OCI-LY7 (cell line): ENCODE results near the gene PARP6. TPM values are rescaled to one million over a fixed set of nuclear protein-coding genes. Genes with fewer than 3 reads are reported as not detected.

Source experiments
- Bru-seq: library from RNA; stranded (reverse); fragments of 400-500 nt; gene quantifications from one replicate; lab custom pipeline; 2021; lab: Mats Ljungman, UMichigan
- BruChase-seq, 2 experiments: library from RNA; stranded (reverse); fragments of 400-500 nt; gene quantifications; one replicate each; lab custom pipeline; 2021; lab: Mats Ljungman, UMichigan
- BruUV-seq: library from RNA; stranded (reverse); fragments of 400-500 nt; replicated peaks from 2 replicates; lab custom pipeline; 2021; lab: Mats Ljungman, UMichigan
- CTCF ChIA-PET: fragments of 300-600 bp; sonication (Branson Sonifier 250); formaldehyde crosslinking; loops from one replicate; lab custom pipeline; 2022; ENCODE audit warnings: antibody characterized with exemption; ENCODE audit not compliant: unreplicated experiment; lab: Charles Lee
- POLR2A ChIA-PET: fragments of 300-600 bp; sonication (Branson Sonifier 250); formaldehyde crosslinking; loops from one replicate; lab custom pipeline; 2022; ENCODE audit warnings: antibody characterized with exemption; lab: Charles Lee
- DNase-seq: peaks from one replicate; pipeline ENCODE4 v3.0.0-alpha.2; 2015; ENCODE audit warnings: low spot score
- H2AFZ ChIP-seq: fragments of 200-600 bp; sonication (generic), shearing (Covaris generic); 2 replicates; pipeline ENCODE4 v1.6.1; 2014; ENCODE audit warnings: mild to moderate bottlenecking, antibody characterized with exemption, low read length, moderate library complexity
- H3K27ac ChIP-seq: fragments of 200-600 bp; sonication (generic); 2 replicates; pipeline ENCODE4 v1.5.1; 2014; ENCODE audit warnings: mixed run types, low read depth, mild to moderate bottlenecking, moderate library complexity, low read length, inconsistent platforms; ENCODE audit not compliant: poor library complexity, severe bottlenecking
- H3K36me3 ChIP-seq: fragments of 200-600 bp; sonication (generic); 2 replicates; pipeline ENCODE4 v1.6.1; 2014; ENCODE audit warnings: mild to moderate bottlenecking, antibody characterized with exemption, low read length, moderate library complexity, mixed read lengths; ENCODE audit not compliant: insufficient read depth
- H3K4me1 ChIP-seq: fragments of 200-600 bp; sonication (generic); 2 replicates; pipeline ENCODE4 v1.5.1; 2014; ENCODE audit warnings: mild to moderate bottlenecking, low read length; ENCODE audit not compliant: insufficient read depth, poor library complexity, severe bottlenecking
- H3K4me2 ChIP-seq: fragments of 200-600 bp; sonication (generic); 2 replicates; pipeline ENCODE4 v1.6.1; 2014; ENCODE audit warnings: mild to moderate bottlenecking, low read length
- H3K4me3 ChIP-seq: fragments of 200-600 bp; sonication (generic); 2 replicates; pipeline ENCODE4 v1.5.1; 2014; ENCODE audit warnings: mild to moderate bottlenecking, low read depth, low read length; ENCODE audit not compliant: poor library complexity, severe bottlenecking
- H3K79me2 ChIP-seq: fragments of 200-600 bp; sonication (generic); 2 replicates; pipeline ENCODE4 v1.6.1; 2016; ENCODE audit warnings: low read depth, mild to moderate bottlenecking, low read length, moderate library complexity, mixed read lengths; ENCODE audit not compliant: insufficient read depth
- H3K9me2 ChIP-seq: fragments of 200-600 bp; sonication (generic); 2 replicates; pipeline ENCODE4 v1.6.1; 2016; ENCODE audit warnings: mild to moderate bottlenecking, low read length, mixed read lengths; ENCODE audit not compliant: insufficient read depth
- H3K9me3 ChIP-seq: fragments of 200-600 bp; sonication (generic); 2 replicates; pipeline ENCODE4 v1.6.1; 2014; ENCODE audit warnings: mild to moderate bottlenecking, mixed run types, low read length, mixed read lengths
- H4K20me1 ChIP-seq: fragments of 200-600 bp; sonication (generic); 2 replicates; pipeline ENCODE4 v1.6.1; 2014; ENCODE audit warnings: mild to moderate bottlenecking, antibody characterized with exemption, low read length, moderate library complexity, mixed read lengths; ENCODE audit not compliant: insufficient read depth
- EZH2phosphoT487 ChIP-seq: fragments of 200-600 bp; sonication (generic); IDR thresholded peaks from 2 replicates; pipeline ENCODE4 v1.6.1; 2018; ENCODE audit warnings: low read depth, borderline replicate concordance, mild to moderate bottlenecking, mixed run types, antibody characterized with exemption, low read length, moderate library complexity, mixed read lengths
- intact Hi-C: fragments of 100-400 bp; cut with micrococcal nuclease; formaldehyde crosslinking; loops from one replicate; pipeline ENCODE4 v1.10.0; 2022; ENCODE audit not compliant: unreplicated experiment
- long read RNA-seq: library from polyadenylated mRNA; stranded (forward); transcript quantifications from one replicate; pipeline ENCODE4 v2.0.0, GENCODE V29; 2022
- total RNA-seq, 2 experiments: library from RNA; depleted of rRNA in 1 of 2; stranded (reverse); fragments of >200 nt in 1 of 2; shearing (Covaris generic) in 1 of 2; gene quantifications; 2 replicates each; pipeline ENCODE4 v1.2.3, GENCODE V29; 2014 to 2022
- TF ChIP-seq, protein P1 (sequence below): fragments of 200-600 bp; sonication (generic); conservative IDR thresholded peaks from 2 replicates; pipeline ENCODE4 v1.5.1; 2014; ENCODE audit warnings: mild to moderate bottlenecking, antibody characterized with exemption, low read length, moderate library complexity, mixed read lengths

The PARP6 gene, protein sequence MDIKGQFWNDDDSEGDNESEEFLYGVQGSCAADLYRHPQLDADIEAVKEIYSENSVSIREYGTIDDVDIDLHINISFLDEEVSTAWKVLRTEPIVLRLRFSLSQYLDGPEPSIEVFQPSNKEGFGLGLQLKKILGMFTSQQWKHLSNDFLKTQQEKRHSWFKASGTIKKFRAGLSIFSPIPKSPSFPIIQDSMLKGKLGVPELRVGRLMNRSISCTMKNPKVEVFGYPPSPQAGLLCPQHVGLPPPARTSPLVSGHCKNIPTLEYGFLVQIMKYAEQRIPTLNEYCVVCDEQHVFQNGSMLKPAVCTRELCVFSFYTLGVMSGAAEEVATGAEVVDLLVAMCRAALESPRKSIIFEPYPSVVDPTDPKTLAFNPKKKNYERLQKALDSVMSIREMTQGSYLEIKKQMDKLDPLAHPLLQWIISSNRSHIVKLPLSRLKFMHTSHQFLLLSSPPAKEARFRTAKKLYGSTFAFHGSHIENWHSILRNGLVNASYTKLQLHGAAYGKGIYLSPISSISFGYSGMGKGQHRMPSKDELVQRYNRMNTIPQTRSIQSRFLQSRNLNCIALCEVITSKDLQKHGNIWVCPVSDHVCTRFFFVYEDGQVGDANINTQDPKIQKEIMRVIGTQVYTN
- 53.6 and 58.3 TPM in 2 replicates for total RNA-seq (2014; rRNA removed; shearing (Covaris generic))
- 73.3 and 85.4 TPM in 2 replicates for total RNA-seq (2022)
- percentile 77 among the genes with signal in this experiment for Bru-seq, nascent RNA
- percentile 77 among the genes with signal in this experiment for BruChase-seq, experiment 1, labeled RNA remaining after a 6-hour chase
- percentile 73 among the genes with signal in this experiment for BruChase-seq, experiment 2, labeled RNA remaining after a 2-hour chase
- long read RNA-seq, partial matches to known transcripts: 11 of 64 reads
- long read RNA-seq, other reads (novel, unspliced or antisense): 52 of 64 reads

DNA sequence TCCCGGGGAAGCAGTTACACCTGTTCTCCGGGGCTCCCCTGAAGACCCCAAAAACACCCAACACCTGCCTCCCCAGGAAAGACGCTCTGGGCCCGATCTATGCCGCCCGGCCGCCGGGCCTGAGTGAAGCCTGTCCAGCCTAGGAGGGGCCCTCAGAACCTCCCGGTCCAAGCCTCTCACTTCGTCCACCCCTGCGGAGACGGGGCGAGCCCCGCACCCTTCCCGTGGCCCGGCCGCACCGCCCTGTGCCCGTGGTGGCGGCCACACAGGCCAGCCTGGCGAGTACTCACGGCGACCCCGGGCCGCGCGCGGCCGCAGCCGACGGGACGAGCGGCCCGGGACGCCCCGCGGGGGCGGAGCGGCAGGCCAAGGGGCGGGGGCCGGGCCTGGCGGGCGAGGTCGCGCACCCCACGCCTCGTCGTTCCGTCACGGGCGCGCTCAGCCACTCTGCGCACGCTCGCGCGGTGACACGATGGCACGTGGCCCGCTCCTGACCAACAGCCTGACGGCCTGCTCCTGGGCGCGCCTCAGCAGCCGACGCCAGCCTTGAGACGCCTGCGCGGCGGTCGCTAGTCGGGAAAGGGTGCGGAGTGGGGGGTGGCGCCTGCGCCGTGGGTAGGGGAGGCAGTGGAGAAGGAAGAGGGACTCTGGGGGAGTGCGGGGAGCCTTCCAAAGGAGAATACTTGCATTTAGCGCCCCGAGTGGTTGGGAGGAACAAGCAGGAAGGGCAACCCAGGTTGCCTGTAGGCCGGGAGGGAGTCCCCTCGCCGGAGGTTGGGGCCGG, at the start of gene PARP6:
TSS of gene PARP6 (minus strand) at position 342 of the 784 bp plus-strand sequence. CDS start 5,077 bp downstream, outside the sequence.
- POLR2A ChIA-PET: interaction anchor here (1.1 to 1.9 kb wide), 3 partner anchors 28 to 45 kb away, joined by 6 to 8 read pairs (median 8); no protein-coding TSS in a partner anchor
- Histone ChIP-seq H2AFZ (peak within 1 kb of the TSS; percentile 96), H3K79me2 (peaks cover 22% of the 10 kb centered on the region), H3K4me2 (peak within 1 kb of the TSS; percentile 82), H4K20me1 (no peaks in the 10 kb centered on the region), H3K4me1 (peaks cover 25% of the 10 kb centered on the region), H3K9me2 (no peaks in the 10 kb centered on the region), H3K27ac (peak within 1 kb of the TSS; percentile 42), H3K36me3 (peaks cover 20% of the 10 kb centered on the region), H3K9me3 (no peaks in the 10 kb centered on the region), H3K4me3 (peak within 1 kb of the TSS; percentile 97)
- intact Hi-C loops: loop anchor here (1.0 to 5.0 kb wide), 6 partner anchors 41 to 510 kb away; partner anchors contain the start of genes ADPGK, ARIH1, GRAMD2A and MYO9A
- no peak for TF ChIP-seq EZH2phosphoT487
- TF ChIP-seq, protein P1, sequence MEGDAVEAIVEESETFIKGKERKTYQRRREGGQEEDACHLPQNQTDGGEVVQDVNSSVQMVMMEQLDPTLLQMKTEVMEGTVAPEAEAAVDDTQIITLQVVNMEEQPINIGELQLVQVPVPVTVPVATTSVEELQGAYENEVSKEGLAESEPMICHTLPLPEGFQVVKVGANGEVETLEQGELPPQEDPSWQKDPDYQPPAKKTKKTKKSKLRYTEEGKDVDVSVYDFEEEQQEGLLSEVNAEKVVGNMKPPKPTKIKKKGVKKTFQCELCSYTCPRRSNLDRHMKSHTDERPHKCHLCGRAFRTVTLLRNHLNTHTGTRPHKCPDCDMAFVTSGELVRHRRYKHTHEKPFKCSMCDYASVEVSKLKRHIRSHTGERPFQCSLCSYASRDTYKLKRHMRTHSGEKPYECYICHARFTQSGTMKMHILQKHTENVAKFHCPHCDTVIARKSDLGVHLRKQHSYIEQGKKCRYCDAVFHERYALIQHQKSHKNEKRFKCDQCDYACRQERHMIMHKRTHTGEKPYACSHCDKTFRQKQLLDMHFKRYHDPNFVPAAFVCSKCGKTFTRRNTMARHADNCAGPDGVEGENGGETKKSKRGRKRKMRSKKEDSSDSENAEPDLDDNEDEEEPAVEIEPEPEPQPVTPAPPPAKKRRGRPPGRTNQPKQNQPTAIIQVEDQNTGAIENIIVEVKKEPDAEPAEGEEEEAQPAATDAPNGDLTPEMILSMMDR: peak; percentile 78
- BruUV-seq: no TSS peak
- peak; percentile 97 for DNase-seq
- CTCF ChIA-PET: interaction anchor here (0.5 kb wide), 1 partner anchor 98 kb away, joined by 4 read pairs; no protein-coding TSS in a partner anchor

- BruUV-seq: no TSS peak
- no peaks in the 10 kb centered on the region for H3K36me3 ChIP-seq
- peak within 1 kb of the TSS; percentile 47; the same call in 1 of the 2 replicates for H3K4me2 ChIP-seq
Measured at GRCh38 chr15:72319985-72320671, 47.8 kb upstream of the PARP6 start, which contains the start of gene CELF6. Gene CELF6 (minus strand): TSS chr15:72320157. CDS start chr15:72319874, 283 bp downstream.

More at GRCh38 chr15:72319985-72320671, 47.8 kb upstream of the PARP6 start, which contains the start of gene CELF6:
- Histone ChIP-seq H3K4me3 (peak within 1 kb of the TSS; percentile 9), H3K9me3 (peaks cover 8% of the 10 kb centered on the region; the same call in 1 of the 2 replicates), H4K20me1 (no peaks in the 10 kb centered on the region), H3K79me2 (no peaks in the 10 kb centered on the region), H3K27ac (no peak within 1 kb of the TSS), H2AFZ (no peak within 1 kb of the TSS), H3K4me1 (no peaks in the 10 kb centered on the region), H3K9me2 (no peaks in the 10 kb centered on the region)
- DNase-seq: no peak
- ChIA-PET CTCF (no interaction called here), POLR2A (no interaction called here)
- no peak for TF ChIP-seq EZH2phosphoT487
- TF ChIP-seq, protein P1: no peak
- intact Hi-C loops: loop anchor here (10.0 kb wide), 3 partner anchors 265 to 765 kb away; no protein-coding TSS in a partner anchor
